GM21529 (cell line): Measurements from ENCODE around the gene RAB40B.

Source experiments
- ATAC-seq: cut with Tn5 transposase; IDR thresholded peaks from one replicate; pipeline ENCODE4 v1.9.1; 2021; ENCODE audit not compliant: unreplicated experiment

The RAB40B gene

DNA sequence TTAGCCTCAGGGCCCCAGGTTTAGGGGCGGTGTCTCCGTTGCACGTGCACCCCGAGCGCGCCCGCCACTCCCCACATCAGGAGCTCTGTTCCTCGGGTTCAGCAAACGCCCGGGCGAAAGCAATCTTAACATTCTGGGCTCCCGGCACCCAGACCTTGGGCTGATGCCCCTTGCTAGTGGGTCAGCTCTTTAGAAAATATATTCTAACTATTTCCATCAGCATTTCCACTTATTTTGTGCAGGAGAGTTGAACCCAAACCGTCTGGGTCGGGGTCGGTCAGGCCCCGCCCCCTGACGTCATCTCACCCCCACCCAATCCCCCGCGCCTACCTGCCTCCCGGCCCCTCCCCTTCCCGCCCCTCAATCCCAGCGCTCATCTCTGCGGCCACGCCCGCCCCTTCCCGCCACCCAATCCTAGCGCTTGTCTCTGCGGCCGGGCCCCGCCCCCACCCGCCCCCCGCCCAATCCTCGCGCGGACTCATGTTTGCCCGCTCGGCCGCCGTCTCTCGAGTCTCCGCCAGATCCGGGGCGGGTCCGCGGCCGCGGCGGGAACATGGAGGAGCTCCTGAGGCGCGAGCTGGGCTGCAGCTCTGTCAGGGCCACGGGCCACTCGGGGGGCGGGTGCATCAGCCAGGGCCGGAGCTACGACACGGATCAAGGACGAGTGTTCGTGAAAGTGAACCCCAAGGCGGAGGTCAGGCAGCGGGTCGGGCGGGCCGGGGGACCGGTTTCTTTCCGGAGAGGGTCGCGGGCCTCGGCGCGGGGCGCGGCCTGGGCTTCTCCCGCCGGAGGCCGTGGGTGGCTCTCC lies 17.9 kb upstream of the RAB40B start, which contains the start of gene FN3KRP:
FN3KRP (plus strand) TSS at position 504 of the 808 bp plus-strand sequence; CDS start at position 554, 50 bp downstream.
- ATAC-seq: peak; percentile 59

DNA sequence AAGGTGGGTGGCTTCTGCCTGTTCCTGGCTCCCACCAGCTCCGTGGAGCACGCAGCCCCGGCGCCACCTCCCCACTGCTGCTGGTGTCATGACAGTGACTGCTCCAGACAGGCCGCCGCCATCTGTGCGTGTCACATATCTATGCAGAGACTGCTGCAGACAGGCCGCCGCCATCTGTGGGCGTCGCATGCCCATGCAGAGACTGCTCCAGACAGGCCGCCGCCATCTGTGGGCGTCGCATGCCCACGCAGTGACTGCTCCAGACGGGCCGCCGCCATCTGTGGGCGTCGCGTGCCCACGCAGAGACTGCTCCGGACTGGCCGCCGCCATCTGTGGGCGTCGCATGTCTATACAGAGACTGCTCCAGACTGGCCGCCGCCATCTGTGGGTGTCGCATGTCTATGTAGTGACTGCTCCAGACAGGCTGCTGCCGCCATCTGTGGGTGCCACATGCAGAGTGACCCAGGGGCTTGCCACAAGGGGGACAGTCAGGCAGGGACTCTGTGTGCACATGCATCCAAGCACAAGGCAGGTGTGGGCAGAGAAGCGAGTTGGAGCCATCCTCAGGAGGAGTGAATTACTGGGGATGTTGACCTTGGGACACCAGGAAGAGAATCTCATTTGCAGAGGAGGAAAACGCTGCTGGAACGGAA lies 14.7 kb upstream of the RAB40B start:
- ATAC-seq: no peak

DNA sequence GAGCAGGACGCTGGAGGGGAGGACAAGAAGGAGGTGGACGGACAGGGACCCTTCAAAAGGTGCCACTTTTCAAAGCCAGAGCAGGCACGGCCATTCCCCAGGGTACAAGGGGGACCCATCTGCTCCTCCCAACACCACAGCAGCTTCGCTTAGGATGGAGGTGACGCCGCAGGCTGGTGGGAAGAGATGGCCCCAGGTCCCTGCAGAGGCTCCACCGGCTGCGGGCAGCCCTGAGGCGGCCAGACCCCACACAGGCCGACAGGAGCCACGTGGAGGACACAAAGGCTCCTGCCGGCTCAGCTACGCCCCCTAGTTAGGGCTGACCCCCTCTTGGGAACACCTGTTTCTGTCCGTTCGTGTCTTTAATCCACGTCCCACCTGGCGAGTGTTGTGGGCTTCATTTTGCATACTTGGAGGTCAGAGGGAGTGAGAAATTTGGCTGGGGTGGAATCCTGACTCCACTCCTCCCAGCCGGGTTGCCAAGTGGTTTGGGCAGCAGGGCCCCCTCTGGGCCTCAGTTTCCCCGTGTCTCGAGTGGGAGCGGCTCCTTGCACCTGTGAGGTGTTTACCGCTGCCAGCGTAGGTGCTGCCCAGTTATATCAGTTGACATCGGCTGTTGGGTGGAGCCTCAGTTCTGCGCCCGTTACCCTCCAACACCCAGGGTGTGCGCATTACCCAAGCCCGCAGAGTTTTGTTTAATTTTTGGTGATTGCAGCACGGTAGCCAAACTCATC lies 12.2 kb upstream of the RAB40B start:
- ATAC-seq: no peak

DNA sequence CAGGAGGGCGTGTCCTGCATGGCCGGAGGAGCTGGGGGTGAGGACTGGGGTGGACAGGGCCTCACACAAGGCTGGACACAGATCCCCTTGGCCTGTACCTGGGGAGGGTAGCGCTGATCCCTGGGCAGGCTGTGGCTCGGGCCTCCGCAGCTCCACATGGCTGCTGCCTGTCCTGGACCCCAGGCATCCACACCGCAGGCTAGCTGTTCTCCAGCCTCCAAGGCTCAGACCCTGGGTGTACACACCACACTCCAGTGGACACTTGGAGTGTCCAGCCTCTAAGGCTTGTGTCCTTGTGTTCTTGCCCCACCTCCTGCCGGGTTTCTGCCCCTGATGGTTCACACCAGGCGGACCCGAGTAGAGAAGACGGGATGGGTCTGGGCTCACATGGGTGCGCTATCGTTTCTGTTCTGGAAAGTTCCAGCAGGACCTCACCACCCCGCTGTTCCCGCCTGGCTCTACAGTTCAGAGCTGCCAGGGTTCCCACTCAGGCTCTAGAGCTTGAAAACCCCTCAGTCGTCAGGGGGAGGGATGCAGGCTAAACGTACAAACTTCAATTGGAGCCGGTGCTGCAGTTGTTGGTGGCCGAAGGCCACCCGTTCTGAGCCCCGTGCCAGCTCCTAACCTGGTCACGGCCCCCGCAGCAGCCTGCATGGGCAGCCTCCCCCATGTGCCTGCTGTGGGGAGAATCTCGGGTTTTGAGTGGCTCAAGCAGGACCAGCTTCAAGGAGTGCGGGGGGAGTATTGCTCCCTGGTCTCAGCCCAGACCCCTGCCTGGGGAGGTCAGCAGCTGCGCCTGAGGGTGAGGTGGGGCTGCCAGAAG lies 11.4 kb upstream of the RAB40B start:
- ATAC-seq: no peak

DNA sequence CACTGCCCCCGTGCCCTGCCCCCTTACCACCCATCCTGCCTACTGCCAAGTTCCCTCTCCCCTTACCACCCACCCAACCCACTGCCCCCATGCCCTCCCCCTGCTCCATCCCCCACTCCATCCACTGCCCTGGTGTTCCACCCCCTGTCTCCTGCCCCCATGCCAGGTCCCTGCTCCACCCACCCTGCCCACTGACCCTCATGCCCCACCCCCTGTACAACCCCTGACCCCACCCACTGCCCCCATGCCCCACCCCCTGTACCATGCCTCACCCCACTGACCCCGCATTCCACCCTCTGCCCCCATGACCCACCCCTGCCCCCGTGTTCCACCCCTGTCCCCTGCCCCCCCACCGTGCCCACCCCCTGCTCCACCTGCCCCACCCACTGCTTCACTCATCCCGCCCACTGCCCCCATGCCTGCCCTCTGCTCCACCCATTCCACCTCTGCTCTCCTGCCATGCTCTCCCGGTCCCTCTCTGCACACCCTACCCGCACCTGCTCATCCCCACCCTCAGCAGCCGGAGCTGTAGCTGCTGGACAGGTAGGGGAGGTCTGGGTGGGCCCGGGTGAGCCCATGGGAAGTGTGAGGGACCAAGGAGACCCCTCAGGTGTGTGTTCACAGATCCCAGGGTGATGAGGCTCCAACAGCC lies 10.7 kb upstream of the RAB40B start:
- no peak for ATAC-seq

DNA sequence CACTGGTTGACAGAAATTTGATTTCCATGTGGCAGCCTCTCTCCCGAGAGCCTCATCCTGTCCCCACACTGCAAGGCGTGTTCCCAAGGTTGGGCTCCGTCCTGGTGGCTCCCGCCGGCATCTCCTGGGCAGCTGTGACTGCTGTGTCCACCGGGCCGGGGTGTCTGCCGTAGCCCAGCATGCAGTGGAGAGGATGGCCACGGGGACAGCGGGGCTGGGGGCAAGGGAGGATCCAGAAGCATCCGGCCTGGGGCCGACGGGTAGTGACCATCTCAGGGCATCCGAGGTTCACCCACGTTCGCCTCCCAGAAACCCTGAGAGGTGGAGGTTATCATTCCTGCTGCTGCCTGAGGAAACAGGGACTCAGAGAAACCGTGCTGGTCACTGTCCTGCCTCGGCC lies 7.3 kb upstream of the RAB40B start:
- no peak for ATAC-seq

DNA sequence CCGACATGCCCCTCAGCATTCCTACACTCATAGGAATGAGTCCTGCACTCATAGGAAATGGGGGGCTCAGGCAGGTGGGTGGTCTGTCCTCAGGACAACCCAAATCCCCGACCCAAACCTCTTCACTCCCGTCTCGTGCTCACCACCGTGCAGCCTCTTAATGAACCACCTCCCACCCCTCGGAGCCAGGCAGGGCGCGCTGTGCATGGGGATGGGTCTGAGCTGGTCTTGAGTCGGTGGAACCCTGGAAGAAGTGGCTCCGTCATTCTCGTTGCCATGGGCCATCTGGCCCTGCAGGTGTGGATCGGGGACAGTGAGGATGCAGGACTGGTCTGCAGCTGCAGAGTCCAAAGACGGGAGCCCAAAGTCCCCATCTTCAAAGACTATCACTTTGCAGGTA lies 6.4 kb upstream of the RAB40B start:
- ATAC-seq: no peak

DNA sequence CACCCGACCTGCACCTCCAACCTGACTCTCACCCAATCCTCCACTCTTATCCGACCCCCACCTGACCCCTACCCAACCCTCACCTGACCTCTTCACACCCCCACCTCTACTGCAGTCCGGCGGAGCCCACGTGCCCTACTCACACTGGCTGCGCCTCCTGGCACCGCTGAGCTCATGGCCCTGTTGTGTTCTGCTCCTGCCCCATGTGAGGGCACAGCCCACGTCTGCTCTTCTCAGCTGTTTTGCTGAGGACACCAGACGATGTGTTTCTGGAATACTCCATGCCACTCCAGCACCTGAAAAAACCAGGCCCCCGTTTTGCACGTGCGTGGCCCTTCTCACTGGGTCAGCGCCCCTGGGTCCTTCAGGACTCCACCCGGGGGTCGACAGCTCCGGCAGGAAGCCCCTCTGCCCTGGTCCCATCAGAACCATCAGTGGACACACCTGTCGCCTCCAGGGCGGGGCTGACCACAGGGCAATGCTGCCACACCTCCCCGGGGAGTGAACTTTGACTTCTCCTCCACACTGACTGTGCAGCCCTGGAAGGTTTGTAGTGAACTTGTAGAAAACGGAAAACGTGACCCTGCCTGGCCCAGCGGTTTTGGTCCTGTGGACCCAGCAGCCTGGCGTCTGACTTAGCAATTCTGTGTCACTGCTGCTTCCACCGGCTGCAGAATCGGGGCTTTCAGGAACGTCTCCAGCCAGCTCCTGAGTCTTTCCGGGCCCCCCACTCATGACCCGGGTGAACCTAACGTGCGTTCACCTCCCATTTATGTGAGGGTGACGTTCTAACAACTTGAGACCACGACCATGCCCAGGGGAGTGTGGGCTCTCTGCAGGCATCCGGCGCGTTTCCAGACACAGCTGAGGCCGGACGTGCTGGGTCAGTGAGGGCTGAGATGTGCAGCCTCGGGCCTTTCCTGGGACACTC lies 5.7 kb upstream of the RAB40B start:
- ATAC-seq: no peak

DNA sequence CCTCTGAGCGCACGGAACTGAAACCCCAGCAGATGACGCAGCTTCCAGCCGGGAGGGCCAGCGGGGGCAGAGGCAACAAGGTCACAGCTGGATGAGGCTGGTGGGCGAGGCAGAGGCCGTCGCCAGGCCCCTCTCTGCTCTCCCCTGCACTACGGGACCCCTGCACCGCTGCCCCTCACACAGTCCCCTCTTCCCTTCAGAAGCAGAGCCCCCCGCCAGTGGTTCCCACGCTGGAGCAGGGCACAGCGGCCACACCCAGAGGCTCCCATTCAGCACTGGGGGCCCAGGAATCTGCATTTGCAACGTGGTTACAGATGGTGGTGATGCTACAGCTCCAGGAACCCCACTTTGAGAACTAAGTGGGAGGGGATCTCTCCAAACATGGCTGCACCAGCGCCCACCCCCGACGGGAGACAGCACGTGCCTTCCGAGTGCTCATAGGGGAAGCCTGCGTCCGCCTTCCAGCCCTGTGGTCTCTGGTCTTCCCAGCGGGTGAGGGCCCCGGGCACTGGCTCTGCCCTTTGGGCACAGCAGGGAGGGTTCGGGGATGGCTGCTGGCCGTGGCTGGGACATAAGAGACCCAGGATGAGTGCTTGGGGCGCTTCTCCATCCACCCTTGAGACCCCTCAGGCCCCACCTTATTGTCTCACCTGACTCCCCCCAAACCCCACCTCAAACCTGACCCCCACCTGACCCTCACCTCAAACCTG lies 4.7 kb upstream of the RAB40B start:
- ATAC-seq: no peak

DNA sequence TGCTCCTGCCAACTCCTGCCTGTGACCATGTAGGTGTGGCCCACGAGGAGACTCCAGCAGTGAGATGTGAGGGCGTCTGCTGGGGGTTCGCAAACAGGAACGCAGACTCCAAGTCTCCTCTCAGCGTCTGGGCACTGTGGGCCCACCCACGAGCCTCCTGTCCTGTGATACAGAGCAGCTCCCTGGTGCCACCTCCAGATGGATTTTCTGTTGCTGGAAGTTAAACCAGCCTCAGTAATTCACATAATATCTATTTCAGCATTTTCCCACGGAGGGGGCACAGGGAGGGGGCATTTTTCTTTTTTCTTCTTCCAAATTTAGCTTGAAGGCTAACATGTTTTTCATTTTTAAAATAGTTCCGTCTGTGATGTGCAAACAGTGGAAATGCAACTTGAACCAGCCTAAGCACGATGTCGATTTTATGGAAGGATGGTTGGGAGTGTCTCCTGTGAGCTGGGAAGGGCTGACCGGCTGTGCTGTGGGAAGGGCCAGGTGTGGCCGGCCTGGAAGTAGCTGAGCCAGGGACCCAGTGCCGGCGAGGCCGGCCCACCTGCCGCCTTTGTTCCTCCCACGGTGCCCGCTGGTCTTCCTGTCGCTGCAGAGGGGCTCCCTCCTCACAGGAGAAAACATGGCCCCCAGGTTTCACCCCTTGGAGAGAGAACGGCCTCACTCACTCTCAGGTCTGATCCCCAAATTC lies 3.9 kb upstream of the RAB40B start:
- no peak for ATAC-seq

DNA sequence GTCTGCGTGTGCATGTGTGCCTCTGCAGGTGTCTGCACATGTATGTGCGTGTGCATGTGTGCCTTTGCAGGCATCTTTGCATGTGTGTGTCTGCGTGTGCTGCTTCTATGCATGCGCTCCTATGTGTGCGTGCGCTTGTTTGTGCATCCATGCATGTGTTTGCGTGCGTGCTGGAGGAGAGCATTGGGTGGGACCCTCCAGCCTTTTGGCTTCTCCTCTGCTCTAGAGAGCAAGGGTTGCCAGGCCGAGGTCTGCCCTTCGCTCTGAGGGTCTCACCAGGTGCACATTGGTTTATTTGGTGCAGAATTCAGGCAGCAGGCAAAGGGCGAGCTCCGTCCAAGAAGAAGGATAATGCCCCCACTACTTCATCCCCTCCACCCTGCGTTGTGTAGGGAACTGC lies 1.1 kb upstream of the RAB40B start:
- no peak for ATAC-seq

DNA sequence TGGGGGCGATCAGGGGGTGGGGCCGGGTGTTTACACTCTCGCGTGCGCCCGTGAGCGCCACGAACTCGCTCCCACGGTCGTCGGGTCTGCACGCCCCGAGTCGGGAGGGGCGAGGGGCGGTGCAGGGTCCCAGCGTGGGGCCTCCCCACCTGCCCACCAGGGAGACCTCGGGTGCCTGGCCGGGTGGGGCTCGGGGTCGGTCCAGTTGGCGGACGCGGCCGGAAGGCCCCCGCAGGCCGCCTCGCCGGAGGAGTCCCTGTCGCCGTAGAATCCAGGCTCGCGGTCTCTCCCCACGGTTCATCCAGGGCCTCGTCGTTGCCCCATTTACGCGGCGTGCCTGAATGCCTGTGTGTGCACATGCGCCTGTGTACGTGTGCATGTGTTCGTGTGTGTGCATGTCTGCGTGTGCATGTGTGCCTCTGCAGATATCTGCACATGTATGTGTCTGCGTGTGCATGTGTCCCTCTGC lies 510 bp upstream of the RAB40B start:
- ATAC-seq: peak; percentile 12

DNA sequence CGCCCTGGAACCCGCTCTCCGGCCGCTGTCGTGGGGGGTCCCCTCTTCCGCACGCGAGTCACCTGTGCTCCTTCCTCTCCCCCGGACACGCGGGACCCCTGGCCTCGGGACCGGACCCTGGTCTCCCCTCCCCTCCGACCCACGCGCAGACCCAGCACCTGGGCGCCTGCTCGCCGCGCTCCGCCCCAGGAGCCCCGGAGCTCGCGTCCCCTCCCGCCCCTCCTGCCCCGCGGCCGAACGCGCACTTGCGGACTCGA lies 762 bp downstream of the RAB40B start:
- ATAC-seq: no peak

DNA sequence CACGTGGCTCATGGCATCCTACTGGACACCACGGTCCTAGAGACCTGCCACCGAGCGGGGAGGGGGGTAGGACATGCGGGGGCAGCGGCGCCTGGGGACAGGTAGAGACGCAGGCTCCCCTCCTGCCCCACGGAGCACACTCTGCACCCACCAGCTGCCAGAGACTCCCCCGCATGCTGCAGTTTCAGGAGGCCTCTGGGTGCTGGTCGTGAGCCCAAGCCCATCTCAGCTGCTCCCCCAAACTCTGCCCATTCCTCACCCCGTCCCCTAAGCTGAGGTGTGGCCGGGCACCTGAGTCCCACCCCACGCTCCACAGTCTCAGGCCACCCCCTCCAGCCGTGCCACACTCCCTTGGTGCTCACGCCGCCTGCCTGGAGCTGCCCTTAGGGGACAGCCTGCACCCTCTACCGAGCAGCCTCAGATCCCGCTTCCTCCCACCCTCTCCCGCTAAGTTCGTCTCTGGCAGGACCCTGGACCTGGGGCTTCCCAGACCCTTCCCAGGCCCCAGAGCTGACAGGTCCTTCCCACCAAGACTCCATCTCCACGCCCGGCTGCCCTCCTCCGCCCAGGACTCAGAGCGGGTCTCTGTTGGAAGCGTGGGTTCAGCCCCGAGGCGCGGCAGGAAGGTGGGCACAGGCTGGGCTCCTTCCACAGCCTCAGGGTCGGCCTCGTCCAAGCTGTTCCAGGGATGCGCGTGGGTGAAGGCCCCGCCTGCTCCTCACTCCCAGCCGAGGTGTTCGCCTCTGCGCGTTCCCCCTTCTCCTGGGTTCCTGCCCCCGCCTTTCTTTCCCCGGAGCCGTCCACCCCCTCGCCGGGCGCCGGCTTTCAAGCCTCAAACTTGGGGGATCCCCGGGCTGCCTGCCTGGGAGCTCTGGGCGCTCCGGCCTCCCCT lies 1.3 kb downstream of the RAB40B start:
- no peak for ATAC-seq

DNA sequence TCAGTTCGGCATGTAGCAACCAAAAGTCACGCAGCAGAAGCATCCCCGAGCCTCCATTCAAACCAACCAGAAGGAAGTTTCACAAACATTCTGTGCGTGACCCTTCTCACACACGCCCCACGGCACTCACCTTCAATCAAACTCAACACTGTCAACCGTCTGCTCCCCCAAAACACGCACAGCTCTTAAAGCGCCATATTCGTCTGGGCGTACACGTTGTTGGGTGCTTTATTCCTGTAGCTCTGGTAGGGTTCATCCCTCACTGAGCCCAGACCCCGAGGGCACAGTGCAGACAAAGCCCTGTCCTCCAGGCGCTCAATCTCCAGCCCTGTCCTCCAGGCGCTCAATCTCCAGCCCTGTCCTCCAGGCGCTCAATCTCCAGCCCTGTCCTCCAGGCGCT lies 2.2 kb downstream of the RAB40B start:
- ATAC-seq: no peak

DNA sequence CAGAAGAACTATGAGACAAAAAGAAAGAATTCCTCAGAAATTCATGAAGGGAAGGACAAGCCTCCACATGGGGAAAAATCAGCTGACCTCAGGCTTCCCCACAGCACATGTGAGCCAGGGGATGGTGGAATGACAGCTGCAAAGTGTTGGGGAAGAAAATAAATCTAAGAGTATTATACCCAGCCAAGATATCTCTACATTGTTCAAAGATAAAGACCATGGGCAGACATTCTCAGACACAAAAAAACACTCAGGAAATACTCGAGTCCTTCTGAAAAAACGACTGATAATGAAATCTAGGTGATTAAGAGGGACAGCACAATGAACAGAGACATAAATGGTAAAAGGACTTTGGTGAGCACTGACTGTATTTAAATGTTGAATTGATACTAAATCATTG lies 3.9 kb downstream of the RAB40B start:
- ATAC-seq: no peak

DNA sequence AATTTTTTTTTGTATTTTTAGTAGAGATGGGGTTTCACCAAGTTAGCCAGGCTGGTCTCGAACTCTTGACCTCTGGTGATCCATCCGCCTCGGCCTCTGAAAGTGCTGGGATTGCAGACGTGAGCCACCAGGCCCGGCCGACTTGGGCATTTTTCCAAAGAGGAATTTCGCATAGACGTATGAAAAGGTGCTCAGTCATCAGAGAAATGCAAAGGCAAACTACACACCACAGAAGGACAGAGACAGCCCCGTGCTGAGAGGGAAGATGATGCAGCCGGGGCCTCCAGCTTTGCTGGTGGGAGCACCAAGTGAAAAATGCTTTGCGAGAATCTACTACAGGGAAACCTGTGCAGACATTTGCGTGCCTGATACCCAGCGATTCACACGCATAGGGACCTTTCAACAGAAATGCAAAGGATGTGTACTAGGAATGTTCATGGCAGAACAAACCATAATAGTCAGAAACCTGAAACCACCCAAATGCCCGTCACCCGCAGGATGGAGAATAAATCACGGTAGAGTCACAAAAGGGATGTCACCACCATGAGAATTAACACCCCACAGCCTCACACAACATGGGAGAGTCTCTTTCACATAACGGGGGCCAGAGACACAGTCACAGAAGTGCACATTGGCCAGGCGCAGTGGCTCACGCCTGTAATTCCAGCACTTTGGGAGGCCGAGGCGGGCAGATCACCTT lies 5.2 kb downstream of the RAB40B start:
- no peak for ATAC-seq
